Thyroid gland (tissue), 4 donors: ENCODE results near the gene LIMK1. TPM values are rescaled to one million over a fixed set of nuclear protein-coding genes. Genes with fewer than 3 reads are reported as not detected.
A peak's percentile ranks its signal among the peaks of the same experiment; 100 is the strongest.

Experiments
- DNase-seq, 2 donors: peaks; one replicate each; pipeline ENCODE4 v3.0.0-alpha.2; 2019
- H3K27ac ChIP-seq, 3 donors: fragments of 200-600 bp; sonication (generic); 1 replicate in 2 of 3; 2 replicates in 1 of 3; pipeline ENCODE4 v1.5.1; 2016 to 2019; ENCODE audit warnings: mild to moderate bottlenecking in 1 of 3, moderate library complexity in 1 of 3
- H3K27me3 ChIP-seq: fragments of 200-600 bp; sonication (generic); one replicate; pipeline ENCODE4 v1.5.1; 2019
- H3K36me3 ChIP-seq, 2 donors: fragments of 200-600 bp; sonication (generic); one replicate each; pipeline ENCODE4 v1.5.1; 2016 to 2019
- H3K4me1 ChIP-seq, 2 donors: fragments of 200-600 bp; sonication (generic); one replicate each; pipeline ENCODE4 v1.5.1; 2017 to 2019
- H3K4me3 ChIP-seq, 3 donors: fragments of 200-600 bp; sonication (generic); replicated peaks in 1 of 3; 1 replicate in 2 of 3; 2 replicates in 1 of 3; pipeline ENCODE4 v1.5.1; 2016; ENCODE audit warnings: mild to moderate bottlenecking in 1 of 3
- H3K9me3 ChIP-seq: fragments of 200-600 bp; sonication (generic); one replicate; pipeline ENCODE4 v1.5.1; 2017
- POLR2A ChIP-seq, 2 donors: fragments of 450-650 bp; IDR thresholded peaks; one replicate each; pipeline ENCODE4 v1.6.1; 2017; ENCODE audit warnings: antibody characterized with exemption in 2 of 2, mild to moderate bottlenecking in 2 of 2, moderate library complexity in 1 of 2
- WGBS, 2 donors: methylation state at CpG; one replicate each; pipeline ENCODE4 v1.1.5; 2017; 5-methylcytosine and 5-hydroxymethylcytosine counted together
- intact Hi-C: fragments of 100-400 bp; cut with DNase I; formaldehyde crosslinking; loops from one replicate; pipeline ENCODE4 v1.15.1; 2023
- total RNA-seq, 4 donors: library from RNA; depleted of rRNA; stranded (reverse); fragments of >200 nt; gene quantifications; one replicate each; pipeline ENCODE4 v1.2.3, GENCODE V29; 2016
- TF ChIP-seq, protein P1 (sequence below), 6 experiments: fragments of 200-600 bp in 3 of 6; fragments of 450-650 bp in 3 of 6; sonication (generic) in 3 of 6; IDR thresholded peaks; one replicate each; pipeline ENCODE4 v1.5.1; 2016 to 2019; ENCODE audit warnings: antibody characterized with exemption in 6 of 6, mild to moderate bottlenecking in 2 of 6, inconsistent platforms in 1 of 6, moderate library complexity in 1 of 6

The LIMK1 gene
- total RNA-seq, 4 donors from 2014 or later: 16.7 to 32.8 (median 21.5) TPM

DNA sequence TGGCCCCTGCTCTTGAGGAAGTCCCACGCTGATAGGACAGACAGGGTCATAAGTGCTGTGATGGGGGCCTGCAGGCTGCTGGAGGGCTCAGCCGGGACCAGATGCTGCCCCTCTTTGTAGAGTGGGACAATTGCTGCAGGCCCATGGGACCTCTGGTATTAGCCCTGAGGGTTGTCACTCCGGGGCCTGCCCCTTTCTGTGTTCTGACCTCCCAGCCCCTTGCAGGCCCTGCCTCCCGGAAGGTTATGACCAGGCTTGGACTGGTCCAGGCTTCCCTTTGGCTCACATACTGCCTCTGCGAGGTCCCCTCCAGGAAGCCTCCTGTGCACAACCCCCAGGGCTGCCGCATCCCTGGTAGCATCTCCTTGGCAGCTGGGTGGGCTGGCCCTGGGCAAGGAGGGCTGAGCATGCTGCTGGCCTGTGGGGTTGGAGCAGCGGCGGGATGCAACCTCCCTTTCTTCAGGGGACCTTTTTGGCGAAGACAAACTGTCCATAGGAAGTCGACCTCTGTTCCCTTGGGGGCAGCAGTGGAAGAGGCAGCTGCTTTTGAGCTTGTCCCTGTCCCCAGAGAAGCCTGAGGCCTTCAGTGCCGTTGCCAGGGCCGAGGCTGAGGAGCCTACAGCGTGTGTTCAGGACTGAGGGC, 8.8 kb downstream of the LIMK1 start:
- no peak for DNase-seq
- Histone ChIP-seq H3K27me3 (no peaks in the 10 kb centered on the region), H3K36me3 (no peaks in the 10 kb centered on the region), H3K27ac (peak overlapping the region in 2 of 3 donors; percentile 63 to 80), H3K9me3 (no peaks in the 10 kb centered on the region), H3K4me1 (peaks cover 11 to 31% of the 10 kb centered on the region in 2 donors), H3K4me3 (no peak overlapping the region)
- no peak for TF ChIP-seq POLR2A (IDR thresholded peaks at IDR 0.05)
- TF ChIP-seq, protein P1, sequence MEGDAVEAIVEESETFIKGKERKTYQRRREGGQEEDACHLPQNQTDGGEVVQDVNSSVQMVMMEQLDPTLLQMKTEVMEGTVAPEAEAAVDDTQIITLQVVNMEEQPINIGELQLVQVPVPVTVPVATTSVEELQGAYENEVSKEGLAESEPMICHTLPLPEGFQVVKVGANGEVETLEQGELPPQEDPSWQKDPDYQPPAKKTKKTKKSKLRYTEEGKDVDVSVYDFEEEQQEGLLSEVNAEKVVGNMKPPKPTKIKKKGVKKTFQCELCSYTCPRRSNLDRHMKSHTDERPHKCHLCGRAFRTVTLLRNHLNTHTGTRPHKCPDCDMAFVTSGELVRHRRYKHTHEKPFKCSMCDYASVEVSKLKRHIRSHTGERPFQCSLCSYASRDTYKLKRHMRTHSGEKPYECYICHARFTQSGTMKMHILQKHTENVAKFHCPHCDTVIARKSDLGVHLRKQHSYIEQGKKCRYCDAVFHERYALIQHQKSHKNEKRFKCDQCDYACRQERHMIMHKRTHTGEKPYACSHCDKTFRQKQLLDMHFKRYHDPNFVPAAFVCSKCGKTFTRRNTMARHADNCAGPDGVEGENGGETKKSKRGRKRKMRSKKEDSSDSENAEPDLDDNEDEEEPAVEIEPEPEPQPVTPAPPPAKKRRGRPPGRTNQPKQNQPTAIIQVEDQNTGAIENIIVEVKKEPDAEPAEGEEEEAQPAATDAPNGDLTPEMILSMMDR (IDR thresholded peaks at IDR 0.05): no peak
- intact Hi-C loops: no loop called here
- 50 to 86% methylated on average over 7 of the region's 13 CpGs for WGBS, 2 donors

DNA sequence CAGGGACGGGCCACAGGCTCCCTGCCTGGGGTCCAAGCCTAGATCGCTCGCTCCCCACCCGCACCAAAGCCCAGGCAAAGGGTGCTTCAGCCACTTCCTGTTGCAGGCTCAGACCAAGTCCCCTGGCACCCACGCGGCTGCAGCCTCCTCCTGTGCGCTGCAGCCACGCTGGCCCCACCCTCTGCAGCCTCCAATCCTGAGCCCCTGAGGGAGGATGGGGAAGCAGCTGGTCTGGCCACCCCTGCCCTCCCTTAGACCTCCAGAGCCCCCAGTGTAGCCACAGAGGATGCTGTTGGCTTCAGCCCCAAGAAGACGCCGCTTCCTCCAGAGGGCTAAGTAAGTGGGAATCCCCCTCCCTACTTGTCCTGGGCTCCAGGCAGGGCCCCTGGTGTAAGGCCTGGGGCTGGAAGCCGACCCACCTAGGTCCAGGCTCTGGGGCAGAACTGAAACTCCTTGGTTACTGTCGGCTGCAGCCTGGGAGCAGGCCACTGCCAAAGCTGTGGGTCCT, 9.4 kb downstream of the LIMK1 start:
- no peaks in the 10 kb centered on the region for H3K36me3 ChIP-seq
- WGBS, 2 donors: 50 to 78% methylated on average over 2 to 7 of the region's 12 CpGs
- H3K27ac ChIP-seq: peak overlapping the region; percentile 15 to 80 (median 63)
- H3K4me1 ChIP-seq: peaks cover 11 to 31% of the 10 kb centered on the region in 2 donors
- intact Hi-C loops: no loop called here
- peak in 1 of 2 donors; percentile 14 for DNase-seq
- H3K9me3 ChIP-seq: no peaks in the 10 kb centered on the region
- H3K27me3 ChIP-seq: no peaks in the 10 kb centered on the region
- TF ChIP-seq, protein P1 (IDR thresholded peaks at IDR 0.05): no peak
- no peak for TF ChIP-seq POLR2A (IDR thresholded peaks at IDR 0.05)
- H3K4me3 ChIP-seq: no peak overlapping the region

DNA sequence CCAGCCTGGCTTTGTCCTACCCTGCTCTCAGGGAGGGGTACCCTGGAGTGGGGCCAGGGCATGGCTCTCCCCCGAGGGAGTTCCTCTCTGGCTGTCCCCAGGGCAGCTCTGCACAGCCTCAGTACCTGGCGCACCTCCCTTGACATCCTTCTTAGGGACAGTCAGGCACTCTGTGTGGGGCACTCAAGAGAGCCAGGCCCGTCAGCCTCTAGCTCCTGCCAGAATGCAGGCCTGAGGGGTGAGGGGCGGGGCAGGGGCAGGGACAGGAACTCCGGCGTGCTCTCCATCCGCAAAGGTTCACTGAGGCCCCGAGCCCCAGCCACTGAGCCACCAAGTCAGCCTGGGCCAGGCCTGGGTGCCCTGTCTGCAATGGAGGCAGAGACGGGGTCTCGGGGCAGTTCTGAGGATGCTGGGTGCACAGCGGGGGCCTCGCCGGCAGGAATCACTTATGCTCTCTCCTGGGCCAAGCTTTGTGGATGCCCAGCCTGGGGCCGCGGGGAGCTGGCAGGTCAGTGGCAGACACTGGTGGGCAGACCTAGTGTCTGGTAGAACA, 10.1 kb downstream of the LIMK1 start:
- peak overlapping the region in 1 of 3 donors; percentile 15 for H3K4me3 ChIP-seq
- intact Hi-C loops: no loop called here

DNA sequence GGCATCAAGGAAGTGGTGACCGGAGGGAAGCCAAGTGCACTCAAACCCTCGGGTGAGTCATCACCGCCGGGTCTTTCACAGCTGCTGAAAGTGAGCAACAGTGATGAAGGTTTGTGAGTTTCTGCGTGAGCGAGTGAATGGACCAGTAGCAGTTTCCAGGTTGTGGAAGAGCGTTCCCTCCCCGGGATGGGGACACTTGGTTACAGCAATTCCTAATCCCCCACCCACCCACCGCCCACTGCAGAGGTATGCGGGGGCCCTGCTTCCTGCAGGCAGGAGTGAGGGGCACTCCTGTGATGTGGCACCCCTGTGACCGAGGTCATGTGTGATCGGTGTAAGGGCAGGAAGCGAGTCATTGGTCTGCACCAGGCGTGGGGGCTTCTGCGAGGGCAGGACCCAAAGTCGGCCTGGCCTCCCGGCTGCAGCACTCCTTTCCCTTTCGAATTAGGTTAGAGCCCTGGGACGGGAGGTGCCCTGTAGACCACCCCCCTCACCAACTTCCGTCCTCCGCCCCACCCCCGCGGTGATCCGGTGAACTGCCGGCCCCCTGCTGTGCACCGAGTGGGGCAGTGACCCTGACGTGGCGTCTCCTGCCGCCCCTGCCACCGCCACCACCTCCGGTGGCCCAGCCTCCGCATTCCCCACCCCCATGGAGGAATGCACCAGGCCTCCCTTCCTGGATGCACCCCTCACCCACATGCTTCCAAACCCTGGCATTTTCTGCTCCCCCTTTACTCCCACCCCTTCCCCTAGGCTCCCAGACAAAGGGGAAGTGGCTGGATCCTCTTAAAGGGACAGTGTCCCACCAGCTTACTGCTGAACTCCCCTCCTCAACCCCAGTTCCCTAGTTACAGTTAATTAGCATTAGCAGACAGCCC, 10.9 kb downstream of the LIMK1 start:
- TF ChIP-seq POLR2A (IDR thresholded peaks at IDR 0.05): no peak
- TF ChIP-seq, protein P1 (IDR thresholded peaks at IDR 0.05): no peak
- Histone ChIP-seq H3K36me3 (peaks cover 0 to 6% of the 10 kb centered on the region in 2 donors), H3K27me3 (no peaks in the 10 kb centered on the region), H3K9me3 (no peaks in the 10 kb centered on the region), H3K4me3 (peak overlapping the region in 1 of 3 donors; percentile 15), H3K4me1 (peaks cover 11 to 31% of the 10 kb centered on the region in 2 donors), H3K27ac (peak overlapping the region; percentile 52 to 80 (median 63))
- WGBS, 2 donors: 16 to 44% methylated on average over 16 to 32 of the region's 32 CpGs
- intact Hi-C loops: no loop called here
- DNase-seq: peak; percentile 85 to 86

More for the DNA sequence above, 10.1 kb downstream of the LIMK1 start:
- Histone ChIP-seq H3K27me3 (no peaks in the 10 kb centered on the region), H3K27ac (peak overlapping the region; percentile 52 to 80 (median 63)), H3K9me3 (no peaks in the 10 kb centered on the region), H3K36me3 (no peaks in the 10 kb centered on the region), H3K4me1 (peaks cover 11 to 31% of the 10 kb centered on the region in 2 donors)
- 27 to 29% methylated on average over 7 to 13 of the region's 15 CpGs for WGBS, 2 donors
- no peak for TF ChIP-seq POLR2A (IDR thresholded peaks at IDR 0.05)
- TF ChIP-seq, protein P1 (IDR thresholded peaks at IDR 0.05): no peak
- peak; percentile 48 to 58 for DNase-seq
